ENCODE data around the gene NEK4. TPM values are rescaled to one million over a fixed set of nuclear protein-coding genes. Genes with fewer than 3 reads are reported as not detected.
A peak's percentile ranks its signal among the peaks of the same experiment; 100 is the strongest.

Gene NEK4
- total and polyA plus RNA-seq, 10 of the 15 experiments (the other 5 are each of a cell fraction or from before 2014, with no cell fraction given) = 7.0 to 29.1 (median 16.4) TPM

DNA sequence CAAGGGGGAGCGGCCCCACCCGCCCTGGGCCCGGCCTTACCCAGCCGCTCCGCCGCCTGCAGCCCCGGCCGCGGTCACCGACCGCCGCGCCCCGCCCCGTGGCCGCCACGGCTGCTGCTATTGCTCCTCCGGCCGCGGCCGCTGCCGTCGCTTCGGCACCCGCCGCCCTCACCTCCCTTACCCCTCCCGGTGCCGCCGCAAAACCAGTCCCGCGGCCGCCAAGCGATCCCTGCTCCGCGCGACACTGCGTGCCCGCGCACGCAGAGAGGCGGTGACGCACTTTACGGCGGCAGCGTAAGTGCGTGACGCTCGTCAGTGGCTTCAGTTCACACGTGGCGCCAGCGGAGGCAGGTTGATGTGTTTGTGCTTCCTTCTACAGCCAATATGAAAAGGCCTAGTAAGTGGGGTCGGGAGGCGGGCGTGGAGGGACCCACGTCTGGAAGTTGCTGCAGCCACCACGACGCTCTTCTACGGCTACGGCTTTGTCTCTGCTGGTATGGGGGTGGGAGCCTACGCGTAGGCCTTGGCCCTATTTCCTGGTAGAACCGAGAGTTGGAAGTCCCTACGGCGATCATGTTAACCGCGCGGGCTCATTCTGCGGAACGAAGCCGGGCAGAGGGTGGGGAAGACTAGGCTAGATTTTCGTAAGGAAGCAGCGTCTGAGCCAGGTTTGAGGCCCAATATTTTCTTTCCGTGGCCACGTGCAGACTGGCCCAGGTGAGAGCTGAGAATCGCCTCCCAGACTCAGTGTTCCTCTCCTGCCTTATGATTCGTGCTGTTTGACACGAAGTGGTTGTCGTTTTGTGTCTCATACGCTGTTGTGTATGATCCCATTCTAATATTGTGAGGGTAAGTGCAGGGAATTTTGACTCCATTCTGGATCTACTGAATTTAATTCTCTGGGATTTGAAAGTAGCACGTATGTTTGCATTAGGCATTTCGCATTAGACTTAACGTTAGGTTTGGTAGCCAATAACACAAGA is 84.7 kb downstream of the NEK4 start, which contains the start of the genes GNL3 and PBRM1 (continued):
- TF ChIP-seq, protein P1, sequence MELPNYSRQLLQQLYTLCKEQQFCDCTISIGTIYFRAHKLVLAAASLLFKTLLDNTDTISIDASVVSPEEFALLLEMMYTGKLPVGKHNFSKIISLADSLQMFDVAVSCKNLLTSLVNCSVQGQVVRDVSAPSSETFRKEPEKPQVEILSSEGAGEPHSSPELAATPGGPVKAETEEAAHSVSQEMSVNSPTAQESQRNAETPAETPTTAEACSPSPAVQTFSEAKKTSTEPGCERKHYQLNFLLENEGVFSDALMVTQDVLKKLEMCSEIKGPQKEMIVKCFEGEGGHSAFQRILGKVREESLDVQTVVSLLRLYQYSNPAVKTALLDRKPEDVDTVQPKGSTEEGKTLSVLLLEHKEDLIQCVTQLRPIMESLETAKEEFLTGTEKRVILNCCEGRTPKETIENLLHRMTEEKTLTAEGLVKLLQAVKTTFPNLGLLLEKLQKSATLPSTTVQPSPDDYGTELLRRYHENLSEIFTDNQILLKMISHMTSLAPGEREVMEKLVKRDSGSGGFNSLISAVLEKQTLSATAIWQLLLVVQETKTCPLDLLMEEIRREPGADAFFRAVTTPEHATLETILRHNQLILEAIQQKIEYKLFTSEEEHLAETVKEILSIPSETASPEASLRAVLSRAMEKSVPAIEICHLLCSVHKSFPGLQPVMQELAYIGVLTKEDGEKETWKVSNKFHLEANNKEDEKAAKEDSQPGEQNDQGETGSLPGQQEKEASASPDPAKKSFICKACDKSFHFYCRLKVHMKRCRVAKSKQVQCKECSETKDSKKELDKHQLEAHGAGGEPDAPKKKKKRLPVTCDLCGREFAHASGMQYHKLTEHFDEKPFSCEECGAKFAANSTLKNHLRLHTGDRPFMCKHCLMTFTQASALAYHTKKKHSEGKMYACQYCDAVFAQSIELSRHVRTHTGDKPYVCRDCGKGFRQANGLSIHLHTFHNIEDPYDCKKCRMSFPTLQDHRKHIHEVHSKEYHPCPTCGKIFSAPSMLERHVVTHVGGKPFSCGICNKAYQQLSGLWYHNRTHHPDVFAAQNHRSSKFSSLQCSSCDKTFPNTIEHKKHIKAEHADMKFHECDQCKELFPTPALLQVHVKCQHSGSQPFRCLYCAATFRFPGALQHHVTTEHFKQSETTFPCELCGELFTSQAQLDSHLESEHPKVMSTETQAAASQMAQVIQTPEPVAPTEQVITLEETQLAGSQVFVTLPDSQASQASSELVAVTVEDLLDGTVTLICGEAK (IDR thresholded peaks at IDR 0.05; ENCODE audit: borderline replicate concordance) = no peak
- TF ChIP-seq SMARCA5 (IDR thresholded peaks at IDR 0.05) (peak; percentile 83; the same call in 1 of the 2 replicates), MXI1 (IDR thresholded peaks at IDR 0.05; ENCODE audit: low read depth, low read length) (peak; percentile 100), RELA (IDR thresholded peaks at IDR 0.05; ENCODE audit: borderline replicate concordance, partially characterized antibody) (peak; percentile 80), CBFB (IDR thresholded peaks at IDR 0.05; ENCODE audit: low read depth) (peak; percentile 85), SREBF1 (IDR thresholded peaks at IDR 0.05; ENCODE audit: low read length) (no peak; the same call in 1 of the 2 replicates), SMAD1 (IDR thresholded peaks at IDR 0.05; ENCODE audit: low read depth, partially characterized antibody) (peak; percentile 54), TCF7 (IDR thresholded peaks at IDR 0.05; ENCODE audit: borderline replicate concordance) (no peak), RB1 (IDR thresholded peaks at IDR 0.05; ENCODE audit: borderline replicate concordance) (0 out of 2 replicates have a peak, but pooled peaks have one; percentile 31), MYC (IDR thresholded peaks at IDR 0.05; ENCODE audit: insufficient read depth, insufficient read length, insufficient replicate concordance, low read length, severe bottlenecking) (peak; percentile 99), RFX5 (IDR thresholded peaks at IDR 0.05; ENCODE audit: low read depth, low read length) (no peak), DPF2 (IDR thresholded peaks at IDR 0.05) (peak; percentile 83)
- TF ChIP-seq, protein P2, sequence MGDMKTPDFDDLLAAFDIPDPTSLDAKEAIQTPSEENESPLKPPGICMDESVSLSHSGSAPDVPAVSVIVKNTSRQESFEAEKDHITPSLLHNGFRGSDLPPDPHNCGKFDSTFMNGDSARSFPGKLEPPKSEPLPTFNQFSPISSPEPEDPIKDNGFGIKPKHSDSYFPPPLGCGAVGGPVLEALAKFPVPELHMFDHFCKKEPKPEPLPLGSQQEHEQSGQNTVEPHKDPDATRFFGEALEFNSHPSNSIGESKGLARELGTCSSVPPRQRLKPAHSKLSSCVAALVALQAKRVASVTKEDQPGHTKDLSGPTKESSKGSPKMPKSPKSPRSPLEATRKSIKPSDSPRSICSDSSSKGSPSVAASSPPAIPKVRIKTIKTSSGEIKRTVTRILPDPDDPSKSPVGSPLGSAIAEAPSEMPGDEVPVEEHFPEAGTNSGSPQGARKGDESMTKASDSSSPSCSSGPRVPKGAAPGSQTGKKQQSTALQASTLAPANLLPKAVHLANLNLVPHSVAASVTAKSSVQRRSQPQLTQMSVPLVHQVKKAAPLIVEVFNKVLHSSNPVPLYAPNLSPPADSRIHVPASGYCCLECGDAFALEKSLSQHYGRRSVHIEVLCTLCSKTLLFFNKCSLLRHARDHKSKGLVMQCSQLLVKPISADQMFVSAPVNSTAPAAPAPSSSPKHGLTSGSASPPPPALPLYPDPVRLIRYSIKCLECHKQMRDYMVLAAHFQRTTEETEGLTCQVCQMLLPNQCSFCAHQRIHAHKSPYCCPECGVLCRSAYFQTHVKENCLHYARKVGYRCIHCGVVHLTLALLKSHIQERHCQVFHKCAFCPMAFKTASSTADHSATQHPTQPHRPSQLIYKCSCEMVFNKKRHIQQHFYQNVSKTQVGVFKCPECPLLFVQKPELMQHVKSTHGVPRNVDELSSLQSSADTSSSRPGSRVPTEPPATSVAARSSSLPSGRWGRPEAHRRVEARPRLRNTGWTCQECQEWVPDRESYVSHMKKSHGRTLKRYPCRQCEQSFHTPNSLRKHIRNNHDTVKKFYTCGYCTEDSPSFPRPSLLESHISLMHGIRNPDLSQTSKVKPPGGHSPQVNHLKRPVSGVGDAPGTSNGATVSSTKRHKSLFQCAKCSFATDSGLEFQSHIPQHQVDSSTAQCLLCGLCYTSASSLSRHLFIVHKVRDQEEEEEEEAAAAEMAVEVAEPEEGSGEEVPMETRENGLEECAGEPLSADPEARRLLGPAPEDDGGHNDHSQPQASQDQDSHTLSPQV (IDR thresholded peaks at IDR 0.05) = 0 out of 2 replicates have a peak, but pooled peaks have one; percentile 26
- TF ChIP-seq, protein P3, sequence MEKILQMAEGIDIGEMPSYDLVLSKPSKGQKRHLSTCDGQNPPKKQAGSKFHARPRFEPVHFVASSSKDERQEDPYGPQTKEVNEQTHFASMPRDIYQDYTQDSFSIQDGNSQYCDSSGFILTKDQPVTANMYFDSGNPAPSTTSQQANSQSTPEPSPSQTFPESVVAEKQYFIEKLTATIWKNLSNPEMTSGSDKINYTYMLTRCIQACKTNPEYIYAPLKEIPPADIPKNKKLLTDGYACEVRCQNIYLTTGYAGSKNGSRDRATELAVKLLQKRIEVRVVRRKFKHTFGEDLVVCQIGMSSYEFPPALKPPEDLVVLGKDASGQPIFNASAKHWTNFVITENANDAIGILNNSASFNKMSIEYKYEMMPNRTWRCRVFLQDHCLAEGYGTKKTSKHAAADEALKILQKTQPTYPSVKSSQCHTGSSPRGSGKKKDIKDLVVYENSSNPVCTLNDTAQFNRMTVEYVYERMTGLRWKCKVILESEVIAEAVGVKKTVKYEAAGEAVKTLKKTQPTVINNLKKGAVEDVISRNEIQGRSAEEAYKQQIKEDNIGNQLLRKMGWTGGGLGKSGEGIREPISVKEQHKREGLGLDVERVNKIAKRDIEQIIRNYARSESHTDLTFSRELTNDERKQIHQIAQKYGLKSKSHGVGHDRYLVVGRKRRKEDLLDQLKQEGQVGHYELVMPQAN (conservative IDR thresholded peaks at IDR 0.05) = peak; percentile 98
- TF ChIP-seq, protein P4, sequence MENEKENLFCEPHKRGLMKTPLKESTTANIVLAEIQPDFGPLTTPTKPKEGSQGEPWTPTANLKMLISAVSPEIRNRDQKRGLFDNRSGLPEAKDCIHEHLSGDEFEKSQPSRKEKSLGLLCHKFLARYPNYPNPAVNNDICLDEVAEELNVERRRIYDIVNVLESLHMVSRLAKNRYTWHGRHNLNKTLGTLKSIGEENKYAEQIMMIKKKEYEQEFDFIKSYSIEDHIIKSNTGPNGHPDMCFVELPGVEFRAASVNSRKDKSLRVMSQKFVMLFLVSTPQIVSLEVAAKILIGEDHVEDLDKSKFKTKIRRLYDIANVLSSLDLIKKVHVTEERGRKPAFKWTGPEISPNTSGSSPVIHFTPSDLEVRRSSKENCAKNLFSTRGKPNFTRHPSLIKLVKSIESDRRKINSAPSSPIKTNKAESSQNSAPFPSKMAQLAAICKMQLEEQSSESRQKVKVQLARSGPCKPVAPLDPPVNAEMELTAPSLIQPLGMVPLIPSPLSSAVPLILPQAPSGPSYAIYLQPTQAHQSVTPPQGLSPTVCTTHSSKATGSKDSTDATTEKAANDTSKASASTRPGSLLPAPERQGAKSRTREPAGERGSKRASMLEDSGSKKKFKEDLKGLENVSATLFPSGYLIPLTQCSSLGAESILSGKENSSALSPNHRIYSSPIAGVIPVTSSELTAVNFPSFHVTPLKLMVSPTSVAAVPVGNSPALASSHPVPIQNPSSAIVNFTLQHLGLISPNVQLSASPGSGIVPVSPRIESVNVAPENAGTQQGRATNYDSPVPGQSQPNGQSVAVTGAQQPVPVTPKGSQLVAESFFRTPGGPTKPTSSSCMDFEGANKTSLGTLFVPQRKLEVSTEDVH (IDR thresholded peaks at IDR 0.05; ENCODE audit: low read depth, partially characterized antibody) = peak; percentile 41

Data from GM12878 (cell line).